Lung (tissue), 12 donors: ENCODE data around the gene PLEKHA1. TPM values are rescaled to one million over a fixed set of nuclear protein-coding genes. Genes with fewer than 3 reads are reported as not detected.

Experiments
- ATAC-seq: fragments of 200-7000 bp; cut with Tn5 transposase; one replicate; pipeline ENCODE4 v1.9.1; 2020; ENCODE audit warnings: moderate number of reproducible peaks; ENCODE audit not compliant: insufficient read depth, low FRiP score
- DNase-seq, 3 donors: peaks; one replicate each; pipeline ENCODE4 v3.0.0-alpha.2; 2013 to 2017
- H3K27ac ChIP-seq, 2 donors: one replicate each; pipeline ENCODE4 v1.5.1; 2013; ENCODE audit warnings: mild to moderate bottlenecking in 2 of 2, moderate library complexity in 2 of 2, control low read depth in 1 of 2, inconsistent platforms in 1 of 2, low read depth in 1 of 2, low read length in 1 of 2
- H3K27me3 ChIP-seq, 3 donors: one replicate each; pipeline ENCODE4 v1.5.1; 2013; ENCODE audit warnings: low read length in 2 of 3; ENCODE audit not compliant: control insufficient read depth in 3 of 3, insufficient read depth in 3 of 3
- H3K36me3 ChIP-seq, 4 donors: one replicate each; pipeline ENCODE4 v1.5.1; 2013; ENCODE audit warnings: low read length in 4 of 4, mild to moderate bottlenecking in 1 of 4, moderate library complexity in 1 of 4; ENCODE audit not compliant: control insufficient read depth in 4 of 4, insufficient read depth in 4 of 4
- H3K4me1 ChIP-seq, 5 donors: one replicate each; pipeline ENCODE4 v1.5.1; 2013; ENCODE audit warnings: low read length in 5 of 5, mild to moderate bottlenecking in 2 of 5, moderate library complexity in 1 of 5; ENCODE audit not compliant: control insufficient read depth in 5 of 5, insufficient read depth in 5 of 5
- H3K4me3 ChIP-seq: one replicate; pipeline ENCODE4 v1.5.1; 2013; ENCODE audit warnings: mild to moderate bottlenecking, control low read depth, moderate library complexity
- H3K9ac ChIP-seq, 2 donors: one replicate each; pipeline ENCODE4 v1.5.1; 2013; ENCODE audit warnings: low read length in 2 of 2, control low read depth in 1 of 2; ENCODE audit not compliant: insufficient read depth in 1 of 2
- H3K9me3 ChIP-seq, 4 donors: one replicate each; pipeline ENCODE4 v1.5.1; 2013; ENCODE audit warnings: low read length in 3 of 4, mild to moderate bottlenecking in 1 of 4, moderate library complexity in 1 of 4; ENCODE audit not compliant: control insufficient read depth in 4 of 4, insufficient read depth in 3 of 4
- CTCF ChIP-seq: IDR thresholded peaks from 2 replicates; pipeline ENCODE4 v1.5.1; 2012; ENCODE audit warnings: mild to moderate bottlenecking; ENCODE audit errors: control extremely low read depth, extremely low read depth
- WGBS, 2 donors: extraction: QIAGEN DNeasy Blood & Tissue Kit; methylation state at CpG; one replicate each; pipeline ENCODE4 v1.1.7; 2013; 5-methylcytosine and 5-hydroxymethylcytosine counted together
- polyA plus RNA-seq, 2 donors: library from polyadenylated mRNA; stranded (reverse); fragments of 200-250 nt; gene quantifications; one replicate each; pipeline ENCODE4 v1.2.1, GENCODE V29; 2013
- total RNA-seq, 2 donors: library from RNA; depleted of rRNA in 1 of 2; stranded (reverse); fragments of >200 nt in 1 of 2; gene quantifications; one replicate each; pipeline ENCODE4 v1.2.1, GENCODE V29; 2014 to 2021
- donor health status: control.
- donor health status: control.
- donor health status: Bipolar disorder and iron deficiency.
- donor health status: healthy.
- donor health status: DM: yes; HTN: yes; CAD: no.

Gene PLEKHA1
- total and polyA plus RNA-seq, 4 donors, result 18.9 to 73.2 (median 28.2) TPM

GRCh38 chr10:122387572-122387971, 13.1 kb downstream of the PLEKHA1 start:
- Histone ChIP-seq H3K36me3 (no peaks in the 10 kb centered on the region), H3K9me3 (no peaks in the 10 kb centered on the region), H3K9ac (no peak overlapping the region), H3K4me3 (no peak overlapping the region), H3K27me3 (no peaks in the 10 kb centered on the region), H3K4me1 (peaks cover 0 to 11% (median 0%) of the 10 kb centered on the region in 5 donors), H3K27ac (no peak overlapping the region)
- DNase-seq, result no peak
- TF ChIP-seq CTCF, result no peak
- ATAC-seq, result no peak
- WGBS, 2 donors, result 95% methylated on average over 2 of the region's 2 CpGs

- H3K27me3 ChIP-seq, result no peaks in the 10 kb centered on the region
- no peak overlapping the region for H3K27ac ChIP-seq
- H3K4me3 ChIP-seq, result no peak overlapping the region
- DNase-seq (no peak), ATAC-seq (no peak)
- H3K36me3 ChIP-seq, result no peaks in the 10 kb centered on the region
- TF ChIP-seq CTCF, result no peak
- no peak overlapping the region for H3K9ac ChIP-seq
- H3K9me3 ChIP-seq, result no peaks in the 10 kb centered on the region
- 86 to 93% methylated on average over 1 of the region's 1 CpG for WGBS, 2 donors
- H3K4me1 ChIP-seq, result peaks cover 0 to 15% (median 0%) of the 10 kb centered on the region in 5 donors
Measured at GRCh38 chr10:122388287-122388997, 13.9 kb downstream of the PLEKHA1 start.

GRCh38 chr10:122390271-122390670, 15.8 kb downstream of the PLEKHA1 start:
- no peak for ATAC-seq
- no peak overlapping the region for H3K9ac ChIP-seq
- H3K4me3 ChIP-seq, result no peak overlapping the region
- no peak overlapping the region for H3K27ac ChIP-seq
- no peak for DNase-seq
- H3K27me3 ChIP-seq, result no peaks in the 10 kb centered on the region
- TF ChIP-seq CTCF, result no peak
- H3K4me1 ChIP-seq, result peaks cover 0 to 15% (median 0%) of the 10 kb centered on the region in 5 donors
- H3K36me3 ChIP-seq, result peaks cover 0 to 8% (median 3%) of the 10 kb centered on the region in 4 donors
- no peaks in the 10 kb centered on the region for H3K9me3 ChIP-seq
- 90 to 93% methylated on average over 3 of the region's 3 CpGs for WGBS, 2 donors
